Measurements from ENCODE around the gene SMIM44. TPM values are rescaled to one million over a fixed set of nuclear protein-coding genes. Genes with fewer than 3 reads are reported as not detected.

Gene SMIM44
- total and polyA plus RNA-seq, 10 donors, result not detected

DNA sequence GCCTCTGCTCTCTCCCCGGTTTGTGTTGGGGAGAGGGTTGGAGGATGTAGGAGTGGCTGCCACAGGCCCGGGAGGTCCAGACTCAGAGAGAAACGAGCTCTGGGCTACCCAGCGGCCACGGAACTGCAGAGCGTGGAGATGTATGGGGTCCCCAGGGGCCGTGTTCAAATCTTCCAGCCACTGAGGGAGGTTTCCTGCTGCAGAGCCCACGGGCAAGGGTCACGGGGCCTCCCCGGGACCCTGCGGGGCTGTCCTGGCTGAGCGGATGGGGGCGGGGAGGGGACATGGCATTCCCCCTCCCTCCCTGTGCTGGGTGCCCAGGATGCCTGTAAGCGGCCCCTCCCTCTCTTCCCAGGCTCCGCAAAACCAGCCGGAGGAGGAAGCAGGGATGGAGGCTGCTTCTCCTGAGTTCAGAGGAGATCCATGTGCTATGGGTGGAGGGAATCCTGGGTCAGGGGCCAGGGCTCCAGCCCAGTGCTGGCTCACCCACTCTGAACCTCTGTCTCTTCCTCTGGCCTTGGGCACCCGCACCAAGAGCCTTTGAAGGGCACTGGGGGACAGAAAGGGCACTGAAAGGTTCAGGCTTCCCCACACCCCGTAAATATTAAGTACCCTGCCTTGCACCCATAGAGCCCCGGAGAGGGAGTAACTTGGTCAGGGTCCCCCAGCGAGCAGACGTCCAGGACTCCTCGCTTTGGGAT, 25.6 kb downstream of the SMIM44 start:
- DNase-seq, result no peak
- Histone ChIP-seq H3K27me3 (replicated peaks in 1 of 7) (no peaks in the 10 kb centered on the region), H3K9me3 (no peaks in the 10 kb centered on the region), H3K4me1 (peaks cover 11 to 53% (median 35%) of the 10 kb centered on the region in 6 donors), H3K36me3 (peaks cover 0 to 100% (median 38%) of the 10 kb centered on the region in 6 donors), H3K4me3 (no peak overlapping the region), H3K27ac (peak overlapping the region; percentile 63 to 85 (median 80))
- intact Hi-C loops (cut with DNase I; ENCODE audit: low total_unique reads), result no loop called here
- 34 to 69% (median 63%) methylated on average over 14 to 22 of the region's 22 CpGs for WGBS, 5 donors
- TF ChIP-seq, protein P1, sequence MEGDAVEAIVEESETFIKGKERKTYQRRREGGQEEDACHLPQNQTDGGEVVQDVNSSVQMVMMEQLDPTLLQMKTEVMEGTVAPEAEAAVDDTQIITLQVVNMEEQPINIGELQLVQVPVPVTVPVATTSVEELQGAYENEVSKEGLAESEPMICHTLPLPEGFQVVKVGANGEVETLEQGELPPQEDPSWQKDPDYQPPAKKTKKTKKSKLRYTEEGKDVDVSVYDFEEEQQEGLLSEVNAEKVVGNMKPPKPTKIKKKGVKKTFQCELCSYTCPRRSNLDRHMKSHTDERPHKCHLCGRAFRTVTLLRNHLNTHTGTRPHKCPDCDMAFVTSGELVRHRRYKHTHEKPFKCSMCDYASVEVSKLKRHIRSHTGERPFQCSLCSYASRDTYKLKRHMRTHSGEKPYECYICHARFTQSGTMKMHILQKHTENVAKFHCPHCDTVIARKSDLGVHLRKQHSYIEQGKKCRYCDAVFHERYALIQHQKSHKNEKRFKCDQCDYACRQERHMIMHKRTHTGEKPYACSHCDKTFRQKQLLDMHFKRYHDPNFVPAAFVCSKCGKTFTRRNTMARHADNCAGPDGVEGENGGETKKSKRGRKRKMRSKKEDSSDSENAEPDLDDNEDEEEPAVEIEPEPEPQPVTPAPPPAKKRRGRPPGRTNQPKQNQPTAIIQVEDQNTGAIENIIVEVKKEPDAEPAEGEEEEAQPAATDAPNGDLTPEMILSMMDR (IDR thresholded peaks at IDR 0.05 in 8 of 11, conservative IDR thresholded peaks at IDR 0.05 in 3 of 11), result no peak
- TF ChIP-seq POLR2A (IDR thresholded peaks at IDR 0.05) (no peak), POLR2AphosphoS5 (IDR thresholded peaks at IDR 0.05) (peak in 1 of 3 donors; percentile 55)

DNA sequence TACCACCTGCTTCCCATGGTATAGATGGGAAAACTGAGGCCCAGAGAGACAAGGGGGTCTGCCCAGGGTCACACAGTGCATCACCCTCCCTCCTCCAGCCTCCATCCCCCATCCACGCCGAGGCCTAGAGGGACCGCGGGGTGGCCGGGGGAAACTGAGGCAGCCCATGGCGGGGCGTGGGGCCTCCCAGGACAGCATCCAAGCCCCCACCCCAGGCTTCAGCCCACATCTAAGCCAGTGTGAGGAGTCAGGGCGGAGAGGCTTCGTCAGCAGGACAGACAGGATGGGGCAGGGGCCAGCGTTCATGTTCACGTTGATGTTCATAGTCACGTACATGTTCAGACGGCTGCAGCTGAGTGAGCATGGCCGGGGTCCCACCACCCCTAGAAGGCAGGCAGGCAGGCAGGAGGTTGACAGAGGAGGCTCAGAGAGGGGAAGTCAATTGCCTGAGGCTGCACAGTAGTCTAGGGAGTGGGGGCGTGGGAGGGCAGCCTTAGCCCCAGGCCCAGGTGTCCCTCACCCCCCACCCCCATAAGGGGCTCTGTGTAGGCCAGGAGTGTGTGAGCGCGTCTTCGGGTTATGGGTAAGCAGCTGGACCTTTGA, 26.2 kb downstream of the SMIM44 start:
- DNase-seq, result no peak
- Histone ChIP-seq H3K27ac (peak overlapping the region; percentile 63 to 85 (median 80)), H3K4me3 (no peak overlapping the region), H3K9me3 (no peaks in the 10 kb centered on the region), H3K27me3 (replicated peaks in 1 of 7) (no peaks in the 10 kb centered on the region), H3K36me3 (peaks cover 0 to 100% (median 41%) of the 10 kb centered on the region in 6 donors), H3K4me1 (peaks cover 11 to 53% (median 35%) of the 10 kb centered on the region in 6 donors)
- TF ChIP-seq, protein P1 (IDR thresholded peaks at IDR 0.05 in 8 of 11, conservative IDR thresholded peaks at IDR 0.05 in 3 of 11), result no peak
- no peak for TF ChIP-seq POLR2AphosphoS5 (IDR thresholded peaks at IDR 0.05)
- no peak for TF ChIP-seq POLR2A (IDR thresholded peaks at IDR 0.05)
- WGBS, 5 donors, result 70 to 85% (median 82%) methylated on average over 15 to 18 of the region's 18 CpGs
- intact Hi-C loops (cut with DNase I; ENCODE audit: low total_unique reads), result no loop called here

DNA sequence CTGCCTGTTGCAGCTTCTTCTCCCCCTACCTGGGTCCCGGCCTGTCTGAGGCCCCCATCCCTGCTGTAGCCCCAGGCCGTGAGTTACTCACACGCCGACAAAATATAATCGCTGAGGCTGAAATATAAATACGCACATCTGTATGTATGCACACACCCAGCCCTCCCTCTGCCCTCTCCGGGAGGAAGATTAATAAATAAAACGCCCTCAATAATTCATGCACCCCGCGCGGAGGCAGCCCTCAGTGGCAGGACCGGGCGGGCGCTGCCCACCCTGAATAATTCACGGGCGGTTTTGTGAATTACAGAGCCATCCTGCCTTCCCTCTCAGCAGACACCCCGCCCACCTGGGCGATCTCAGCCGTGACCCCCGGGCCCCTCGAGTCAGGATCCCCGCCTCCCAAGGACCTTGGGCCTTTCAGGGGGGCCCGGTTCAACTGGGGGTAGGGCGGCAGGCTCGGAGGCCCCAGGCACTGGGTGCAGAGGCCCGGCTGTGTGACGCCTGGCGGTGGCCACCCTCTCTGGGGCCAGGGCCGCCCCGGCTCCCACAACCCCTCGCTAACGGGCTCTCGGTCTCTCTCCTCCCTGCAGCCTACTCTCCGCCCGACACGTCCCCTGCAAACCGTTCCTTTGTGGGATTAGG, 27.2 kb downstream of the SMIM44 start:
- Histone ChIP-seq H3K4me3 (no peak overlapping the region), H3K27ac (peak overlapping the region in 4 of 8 donors; percentile 75 to 85 (median 84)), H3K36me3 (peaks cover 0 to 100% (median 43%) of the 10 kb centered on the region in 6 donors), H3K27me3 (replicated peaks in 1 of 7) (no peaks in the 10 kb centered on the region), H3K4me1 (peaks cover 11 to 57% (median 37%) of the 10 kb centered on the region in 6 donors), H3K9me3 (no peaks in the 10 kb centered on the region)
- intact Hi-C loops (cut with DNase I; ENCODE audit: low total_unique reads), result no loop called here
- WGBS, 5 donors, result 87 to 91% (median 87%) methylated on average over 30 to 37 of the region's 37 CpGs
- no peak for DNase-seq
- TF ChIP-seq POLR2A (IDR thresholded peaks at IDR 0.05) (no peak), POLR2AphosphoS5 (IDR thresholded peaks at IDR 0.05) (peak in 1 of 3 donors; percentile 31)

DNA sequence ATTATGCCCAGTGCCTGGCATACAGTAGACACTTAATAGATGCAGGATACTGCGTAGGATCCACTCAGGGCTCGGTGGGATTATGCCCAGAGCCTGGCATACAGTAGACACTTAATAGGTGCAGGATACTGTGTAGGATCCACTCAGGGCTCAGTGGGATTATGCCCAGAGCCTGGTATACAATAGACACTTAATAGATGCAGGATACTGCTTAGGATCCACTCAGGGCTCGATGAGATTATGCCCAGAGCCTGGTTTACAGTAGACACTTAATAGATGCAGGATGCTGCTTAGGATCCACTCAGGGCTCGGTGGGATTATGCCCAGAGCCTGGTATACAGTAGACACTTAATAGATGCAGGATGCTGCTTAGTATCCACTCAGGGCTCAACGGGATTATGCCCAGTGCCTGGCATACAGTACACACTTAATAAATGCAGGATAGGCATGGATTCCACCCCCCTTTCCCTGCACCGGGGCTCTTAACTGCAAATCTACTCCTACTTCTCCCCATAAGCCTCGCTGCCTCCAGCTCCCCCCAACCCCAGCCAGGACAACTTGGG, 27.8 kb downstream of the SMIM44 start:
- Histone ChIP-seq H3K27ac (no peak overlapping the region), H3K36me3 (peaks cover 0 to 100% (median 49%) of the 10 kb centered on the region in 6 donors), H3K27me3 (replicated peaks in 1 of 7) (no peaks in the 10 kb centered on the region), H3K9me3 (no peaks in the 10 kb centered on the region), H3K4me1 (peaks cover 11 to 54% (median 35%) of the 10 kb centered on the region in 6 donors), H3K4me3 (no peak overlapping the region)
- intact Hi-C loops (cut with DNase I; ENCODE audit: low total_unique reads), result no loop called here
- DNase-seq, result no peak
- whole genome bisulfite sequencing, 5 donors, result 84 to 92% (median 88%) methylated on average over 7 of the region's 7 CpGs
- TF ChIP-seq POLR2AphosphoS5 (IDR thresholded peaks at IDR 0.05) (no peak), POLR2A (IDR thresholded peaks at IDR 0.05) (no peak)
- TF ChIP-seq, protein P1 (IDR thresholded peaks at IDR 0.05 in 8 of 11, conservative IDR thresholded peaks at IDR 0.05 in 3 of 11), result no peak
